AG04449 (cell line): ENCODE measurements around the gene RAB26.

ENCODE experiments used
- CTCF ChIA-PET: fragments of 350-600 bp; formaldehyde crosslinking; extraction: SDS; loops from one replicate; lab custom pipeline; 2021; ENCODE audit warnings: antibody characterized with exemption; lab: Yijun Ruan, JAX
- POLR2A ChIA-PET: fragments of 400-600, 350-600 bp; formaldehyde crosslinking; extraction: SDS; loops from one replicate; lab custom pipeline; 2020; ENCODE audit warnings: antibody characterized with exemption, inconsistent platforms; lab: Yijun Ruan, JAX
- DNase-seq: peaks from one replicate; pipeline ENCODE4 v3.0.0-alpha.2; 2010; ENCODE audit warnings: low read depth, low spot score
- H3K4me3 ChIP-seq: 2 replicates; pipeline ENCODE4 v1.5.1; 2011; ENCODE audit warnings: low read depth, mild to moderate bottlenecking, control low read depth, low read length
- CTCF ChIP-seq: IDR thresholded peaks from one replicate; pipeline ENCODE4 v1.5.1; 2011; ENCODE audit warnings: mild to moderate bottlenecking, moderate library complexity, low read length, control low read depth, inconsistent platforms; ENCODE audit not compliant: insufficient read depth; ENCODE audit errors: missing control alignments

Gene RAB26

DNA sequence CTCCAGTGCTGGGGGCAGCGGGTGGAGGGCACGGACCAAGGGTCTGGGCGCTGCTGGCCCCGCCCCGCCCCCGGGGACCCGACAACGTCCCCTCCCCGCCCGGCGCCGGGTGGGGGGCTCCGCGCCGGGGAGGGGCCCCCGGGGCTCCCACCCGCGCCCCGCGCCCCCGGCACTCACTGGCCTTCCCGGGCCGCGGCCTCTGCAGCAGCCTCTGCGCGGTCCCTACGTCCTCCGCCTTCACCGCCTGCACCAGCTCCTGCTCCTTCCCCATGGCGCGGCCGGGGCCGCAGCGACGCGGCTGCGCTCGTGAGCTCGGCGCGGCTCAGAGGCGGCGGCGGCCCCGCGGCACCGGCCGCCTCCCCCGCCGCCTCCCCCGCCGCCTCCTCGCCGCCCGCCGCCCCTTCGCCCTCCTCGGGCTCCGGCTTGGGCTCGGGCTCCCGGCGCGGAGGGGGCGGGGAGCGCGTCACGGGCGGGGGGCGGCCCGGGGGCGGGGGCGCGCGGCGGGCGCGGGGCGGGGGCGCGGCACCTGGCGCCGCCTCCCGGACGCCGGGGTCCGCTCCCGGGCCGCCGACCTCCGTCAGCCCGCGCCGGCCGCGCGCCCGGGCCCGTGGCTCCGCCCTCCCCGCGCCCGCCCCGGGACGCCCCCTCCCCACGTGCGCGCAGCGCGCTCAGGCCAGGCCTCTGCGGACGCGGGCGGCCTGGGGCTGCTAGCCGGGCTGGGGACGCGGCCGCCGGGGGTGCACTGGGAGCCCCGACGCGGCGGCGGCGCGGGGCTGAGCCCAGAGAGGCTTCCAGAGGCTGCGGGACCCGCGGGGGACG is 47.9 kb downstream of the RAB26 start, which contains the start of gene CASKIN1:
CASKIN1 (minus strand) TSS at position 444 of the 819 bp plus-strand sequence; CDS start at position 271, 173 bp downstream.
- no peak for TF ChIP-seq CTCF
- ChIA-PET POLR2A (interaction anchor here (1.3 kb wide), 1 partner anchor 42 kb away, joined by 5 read pairs; no protein-coding TSS in a partner anchor), CTCF (interaction anchor here (1.4 kb wide), 1 partner anchor 10 kb away, joined by 3 read pairs; no protein-coding TSS in a partner anchor)
- no peak for DNase-seq
- H3K4me3 ChIP-seq: peak within 1 kb of the TSS; percentile 42

- ChIA-PET POLR2A (interaction anchor here (1.3 kb wide), 1 partner anchor 43 kb away, joined by 5 read pairs; no protein-coding TSS in a partner anchor), CTCF (interaction anchor here (1.4 kb wide), 1 partner anchor 9 kb away, joined by 3 read pairs; no protein-coding TSS in a partner anchor)
- no peak for TF ChIP-seq CTCF
- no peak for DNase-seq
- H3K4me3 ChIP-seq: no peak overlapping the region
Observed at GRCh38 chr16:2196981-2197511, 48.6 kb downstream of the RAB26 start.

DNA sequence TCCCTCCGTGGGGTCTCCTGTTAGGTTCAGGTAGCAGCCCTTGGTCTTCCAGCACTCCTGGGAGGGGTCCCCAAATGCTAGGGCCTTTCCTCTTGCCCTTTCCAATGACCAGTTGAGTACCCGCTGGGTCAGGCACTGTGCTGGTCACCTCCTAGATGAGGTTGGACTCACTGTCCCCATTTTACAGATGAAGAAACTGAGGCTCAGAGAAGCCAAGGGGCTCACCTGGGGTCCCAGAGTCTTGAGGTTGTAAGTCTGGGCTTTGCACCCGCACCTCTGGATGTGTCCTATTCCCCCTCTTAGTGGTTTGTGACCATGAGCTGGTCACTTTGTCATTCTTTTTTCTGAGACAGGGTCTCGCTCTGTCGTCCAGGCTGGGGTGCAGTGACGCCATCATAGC is 49.3 kb downstream of the RAB26 start:
- ChIA-PET CTCF (interaction anchor here (1.2 to 1.4 kb wide), 2 partner anchors 9 to 57 kb away, joined by 3 read pairs; no protein-coding TSS in a partner anchor), POLR2A (no interaction called here)
- TF ChIP-seq CTCF: no peak
- DNase-seq: no peak
- H3K4me3 ChIP-seq: no peak overlapping the region

GRCh38 chr16:2198283-2198682 is 49.9 kb downstream of the RAB26 start:
- no peak for TF ChIP-seq CTCF
- ChIA-PET CTCF (interaction anchor here (1.2 kb wide), 1 partner anchor 58 kb away, joined by 3 read pairs; no protein-coding TSS in a partner anchor), POLR2A (interaction anchor here (0.5 kb wide), 1 partner anchor 1674 kb away, joined by 4 read pairs; no protein-coding TSS in a partner anchor)
- H3K4me3 ChIP-seq: no peak overlapping the region
- no peak for DNase-seq

DNA sequence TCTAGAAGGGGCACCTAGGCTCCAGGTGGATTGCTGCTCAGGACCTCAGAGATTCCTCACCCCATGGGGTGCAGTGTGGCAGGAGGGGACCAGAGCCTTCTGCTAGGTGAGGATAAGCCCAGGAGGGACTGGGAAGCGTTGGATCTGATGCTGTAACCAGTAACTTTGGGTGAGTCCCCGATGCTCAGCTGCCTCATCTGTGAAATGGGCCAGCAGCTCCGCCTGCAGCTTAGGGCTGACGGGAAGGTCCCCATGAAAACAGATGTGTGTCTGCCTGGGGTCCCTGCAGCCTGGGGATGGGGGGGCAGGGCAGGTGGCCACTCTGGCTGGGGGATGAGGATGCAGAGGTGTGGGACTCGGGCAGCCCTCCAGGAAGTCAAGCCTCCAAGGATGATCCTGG is 50.7 kb downstream of the RAB26 start:
- ChIA-PET POLR2A (interaction anchor here (1.6 kb wide), 1 partner anchor 44 kb away, joined by 8 read pairs; the partner anchor contains the start of gene TRAF7), CTCF (interaction anchor here (1.2 kb wide), 1 partner anchor 59 kb away, joined by 3 read pairs; no protein-coding TSS in a partner anchor)
- H3K4me3 ChIP-seq: no peak overlapping the region
- TF ChIP-seq CTCF: no peak
- no peak for DNase-seq

GRCh38 chr16:2199621-2200139 is 51.3 kb downstream of the RAB26 start:
- no peak overlapping the region for H3K4me3 ChIP-seq
- TF ChIP-seq CTCF: no peak
- CTCF ChIA-PET: no interaction called here
- POLR2A ChIA-PET: interaction anchor here (1.6 kb wide), 1 partner anchor 44 kb away, joined by 8 read pairs; the partner anchor contains the start of gene TRAF7
- DNase-seq: no peak
